Measurements from ENCODE around the gene KIF26B.

- TF ChIP-seq CTCF (IDR thresholded peaks at IDR 0.05) (no peak), POLR2AphosphoS5 (IDR thresholded peaks at IDR 0.05; ENCODE audit: insufficient read depth in 1 of 2, low read depth in 1 of 2) (no peak), POLR2A (IDR thresholded peaks at IDR 0.05) (no peak)
Observed at GRCh38 chr1:245431706-245432105, 276.9 kb downstream of the KIF26B start.
